Colon (tissue), 2 donors: ENCODE measurements around the gene KCNMB2.

Experiments used
- FAIRE-seq: peaks from 2 replicates; lab custom pipeline; 2012; peaks lifted over from hg19 to GRCh38; lab: Jason Lieb, UNC
- donor health status: control.
- donor health status: control.

Gene KCNMB2

DNA sequence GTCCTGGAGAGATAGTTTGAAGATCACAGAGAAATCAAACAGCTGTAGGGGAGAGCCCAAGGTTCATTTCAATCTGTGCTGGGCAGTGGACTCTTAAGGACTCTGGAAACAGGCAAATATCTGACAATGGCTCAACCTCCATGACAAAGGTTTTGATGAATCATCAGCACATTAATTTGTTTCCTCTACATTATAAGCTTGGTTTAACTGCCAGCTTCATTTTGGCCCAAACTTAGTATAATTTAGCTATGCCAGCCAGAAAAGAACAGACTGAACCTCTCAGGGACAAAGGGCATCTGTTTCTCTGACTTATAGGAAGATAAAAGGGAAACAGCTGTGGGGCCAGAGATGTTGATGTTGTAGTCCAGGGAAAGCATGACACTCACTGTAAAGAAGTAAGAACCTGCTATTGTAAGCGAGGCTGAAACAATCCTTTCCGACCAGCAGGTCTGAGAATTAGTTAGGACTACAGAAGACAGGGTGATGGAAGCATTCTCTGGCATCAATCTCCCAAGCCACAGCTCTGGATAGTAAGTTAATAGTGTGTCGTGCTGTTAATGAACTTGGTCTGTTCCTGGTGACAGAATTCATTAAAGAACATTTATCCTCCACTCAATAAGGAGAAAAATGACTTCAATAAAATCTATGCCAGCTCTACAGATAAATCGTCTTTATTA lies 110.1 kb downstream of the KCNMB2 start:
- no peak for FAIRE-seq

GRCh38 chr3:178655488-178655887 lies 119.3 kb downstream of the KCNMB2 start:
- FAIRE-seq = no peak

DNA sequence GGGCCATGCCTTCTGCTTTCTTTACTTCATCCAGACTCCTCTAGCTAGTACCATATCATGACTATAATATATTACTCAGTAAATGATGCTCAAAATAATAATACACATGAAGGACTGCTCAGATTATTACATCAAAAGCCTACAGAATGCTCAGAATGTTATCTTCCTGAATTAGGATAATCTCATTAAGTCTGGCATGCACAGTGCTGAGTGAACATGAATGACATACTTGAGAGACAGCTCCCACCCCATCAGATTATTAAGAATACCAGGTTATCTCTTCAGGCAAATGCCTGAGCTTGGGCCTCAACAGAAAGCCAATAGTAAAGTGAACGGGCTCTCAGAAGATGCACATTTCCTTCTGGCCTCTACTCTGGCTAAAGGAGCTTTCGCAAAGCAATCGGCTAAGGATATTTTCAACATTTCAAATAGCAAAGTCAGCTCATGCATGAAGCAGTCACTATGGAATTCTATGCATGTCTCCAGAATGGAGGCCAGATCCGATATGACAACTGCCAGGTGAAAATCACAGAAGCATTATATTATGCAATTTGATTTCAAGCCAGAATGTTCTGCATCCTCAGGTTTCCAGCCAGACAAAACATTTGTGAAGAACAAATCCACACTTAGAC lies 122.6 kb downstream of the KCNMB2 start:
- no peak for FAIRE-seq

- no peak for FAIRE-seq
Observed at GRCh38 chr3:178663201-178663934, 127.1 kb downstream of the KCNMB2 start.

- no peak for FAIRE-seq
Observed at GRCh38 chr3:178665747-178666146, 129.5 kb downstream of the KCNMB2 start.

- FAIRE-seq = no peak
Observed at GRCh38 chr3:178669022-178669601, 132.9 kb downstream of the KCNMB2 start.

DNA sequence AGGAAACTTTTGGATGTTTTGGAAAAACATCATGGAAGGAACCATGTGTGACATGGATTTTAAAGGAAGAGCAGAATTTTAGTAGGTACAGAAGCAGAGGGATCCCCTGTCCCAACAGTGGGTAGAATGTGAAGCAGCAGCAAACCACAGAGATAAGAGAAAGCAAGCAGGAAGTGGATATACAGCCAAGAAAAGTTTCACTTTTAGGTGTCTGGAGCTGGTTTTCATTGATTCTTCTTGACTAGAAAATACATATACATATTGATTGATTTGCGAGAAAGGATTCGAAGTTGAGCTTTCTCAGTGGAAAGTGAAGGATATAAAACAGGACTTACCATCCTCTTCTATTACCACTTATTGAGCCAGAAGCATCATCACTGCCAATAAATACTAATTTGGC lies 133.5 kb downstream of the KCNMB2 start:
- no peak for FAIRE-seq

- no peak for FAIRE-seq
Observed at GRCh38 chr3:178671377-178671776, 135.1 kb downstream of the KCNMB2 start.

DNA sequence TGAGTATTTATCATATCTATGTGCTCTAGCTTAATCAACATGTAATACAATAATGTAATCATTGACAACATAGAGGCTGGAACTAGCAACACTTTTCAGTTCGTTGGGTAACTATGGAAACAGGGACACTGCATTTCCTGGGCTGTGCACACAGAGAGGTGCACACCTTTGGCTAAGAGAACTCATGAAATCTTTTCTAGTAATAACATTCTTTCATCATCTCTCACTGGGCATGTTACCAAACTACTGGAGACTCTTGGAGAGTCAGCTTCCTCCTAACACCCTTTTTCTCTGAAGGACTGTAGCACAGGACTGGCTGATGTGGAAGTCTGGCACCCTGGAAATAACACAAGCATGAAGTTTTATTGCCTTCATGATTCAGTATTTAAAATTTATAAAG lies 135.6 kb downstream of the KCNMB2 start:
- FAIRE-seq = no peak

GRCh38 chr3:178672275-178672674 lies 136.0 kb downstream of the KCNMB2 start:
- no peak for FAIRE-seq

DNA sequence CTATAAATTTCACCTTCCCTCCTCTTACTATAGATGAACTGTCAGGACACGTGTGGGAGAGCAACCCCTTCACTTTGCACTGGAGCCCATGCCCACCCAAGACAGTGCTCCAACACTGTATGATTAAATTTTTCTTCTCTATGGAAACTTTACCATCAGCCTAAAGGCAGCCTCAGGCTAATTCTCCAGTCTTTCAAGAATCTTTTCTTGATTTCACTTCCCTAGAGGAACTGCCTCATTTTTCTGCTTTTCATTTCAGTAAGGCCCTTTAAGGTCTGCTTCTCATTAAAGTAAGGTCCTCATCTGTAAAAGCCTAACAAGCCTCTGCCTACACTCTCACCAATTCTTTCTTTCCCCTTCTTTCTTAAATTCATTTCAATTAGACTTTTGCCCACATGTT lies 137.3 kb downstream of the KCNMB2 start:
- FAIRE-seq = no peak

- FAIRE-seq = no peak
Observed at GRCh38 chr3:178676077-178676476, 139.8 kb downstream of the KCNMB2 start.

- FAIRE-seq = no peak
Observed at GRCh38 chr3:178676942-178677790, 140.9 kb downstream of the KCNMB2 start.

GRCh38 chr3:178677961-178678360 lies 141.7 kb downstream of the KCNMB2 start:
- no peak for FAIRE-seq

DNA sequence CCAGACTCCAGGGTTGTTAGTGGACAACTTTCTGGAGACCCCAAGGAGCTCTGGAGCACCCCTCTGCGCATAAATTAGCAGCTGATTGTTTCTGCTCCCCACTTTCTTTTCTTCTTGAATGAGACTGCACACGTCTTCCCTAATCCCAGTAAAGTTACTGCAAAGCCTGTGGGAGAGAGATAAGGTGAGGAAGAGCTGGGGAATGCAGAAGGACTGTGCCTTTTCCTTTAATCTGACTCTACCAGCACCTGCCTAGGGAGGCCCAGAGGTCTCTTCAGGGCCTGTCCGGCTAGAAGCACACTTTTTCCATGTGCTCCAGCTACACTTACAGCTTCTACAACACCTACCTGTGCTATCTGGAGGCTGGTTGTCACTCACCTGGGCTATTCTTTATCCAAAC lies 143.8 kb downstream of the KCNMB2 start:
- no peak for FAIRE-seq

- no peak for FAIRE-seq
Observed at GRCh38 chr3:178680489-178680888, 144.3 kb downstream of the KCNMB2 start.

DNA sequence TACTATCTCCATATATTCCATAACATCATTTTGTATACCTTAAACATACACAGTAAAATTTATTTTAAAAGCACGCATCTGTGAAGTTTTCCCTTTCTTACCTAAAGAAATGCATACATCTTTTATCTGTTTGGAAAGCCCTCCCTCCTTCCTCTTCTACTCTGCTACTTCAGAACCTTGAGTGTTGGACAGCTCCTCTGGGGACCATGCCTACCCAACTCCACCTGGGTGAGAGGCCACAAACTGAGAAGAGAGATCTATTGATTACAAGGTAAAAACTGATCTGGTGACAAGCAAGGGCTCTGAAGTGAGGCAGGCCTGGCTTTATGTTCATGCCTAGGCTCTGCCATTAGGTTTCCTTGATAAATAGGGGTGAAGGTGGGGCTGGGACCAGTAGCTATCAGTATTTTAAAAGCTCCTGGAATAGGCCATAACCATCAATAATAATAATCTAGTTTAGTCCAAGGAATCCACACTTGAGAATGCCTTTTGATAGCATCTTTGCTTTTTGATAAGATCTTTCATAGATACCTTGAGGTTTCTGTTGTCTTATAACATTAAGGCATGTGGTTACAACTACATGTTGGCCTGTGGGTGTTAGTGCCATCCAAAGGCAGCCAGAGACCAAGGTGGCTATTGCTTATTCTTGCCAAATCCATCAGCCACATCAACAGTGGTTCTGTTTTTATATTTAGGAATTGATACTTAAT lies 148.8 kb downstream of the KCNMB2 start:
- FAIRE-seq = no peak

- no peak for FAIRE-seq
Observed at GRCh38 chr3:178685591-178685906, 149.3 kb downstream of the KCNMB2 start.

- no peak for FAIRE-seq
Observed at GRCh38 chr3:178686826-178687225, 150.6 kb downstream of the KCNMB2 start.

DNA sequence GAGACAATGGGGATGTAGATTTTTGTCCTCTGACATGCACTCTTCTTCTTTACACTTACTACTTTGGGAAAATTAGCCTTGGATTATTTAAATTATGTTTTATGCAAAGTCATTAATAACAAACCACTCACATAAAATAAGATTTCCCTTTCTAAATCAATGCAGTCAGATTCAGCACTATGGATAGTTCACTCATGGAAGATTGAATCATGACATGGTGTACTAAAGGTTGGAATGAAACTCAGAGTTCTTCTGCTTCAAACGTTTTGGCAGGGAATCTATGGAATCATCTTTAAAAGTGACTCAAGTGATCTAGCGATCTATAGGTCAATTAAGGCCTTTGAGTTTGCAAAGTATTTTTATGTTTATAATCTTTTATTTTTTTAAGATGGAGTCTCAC lies 154.3 kb downstream of the KCNMB2 start:
- no peak for FAIRE-seq

GRCh38 chr3:178699364-178699763 lies 163.1 kb downstream of the KCNMB2 start:
- FAIRE-seq = no peak

- no peak for FAIRE-seq
Observed at GRCh38 chr3:178699810-178700209, 163.6 kb downstream of the KCNMB2 start.
